GM10266 (cell line): Measurements from ENCODE around the gene NAB2.

Source experiments
- DNase-seq: peaks from one replicate; pipeline ENCODE4 v3.0.0; 2012; ENCODE audit errors: extremely low spot score
- CTCF ChIP-seq: IDR thresholded peaks from 2 replicates; pipeline ENCODE4 v1.5.1; 2012; ENCODE audit warnings: mild to moderate bottlenecking, low read depth; ENCODE audit not compliant: control insufficient read depth, insufficient read depth; ENCODE audit errors: missing control alignments

The NAB2 gene

DNA sequence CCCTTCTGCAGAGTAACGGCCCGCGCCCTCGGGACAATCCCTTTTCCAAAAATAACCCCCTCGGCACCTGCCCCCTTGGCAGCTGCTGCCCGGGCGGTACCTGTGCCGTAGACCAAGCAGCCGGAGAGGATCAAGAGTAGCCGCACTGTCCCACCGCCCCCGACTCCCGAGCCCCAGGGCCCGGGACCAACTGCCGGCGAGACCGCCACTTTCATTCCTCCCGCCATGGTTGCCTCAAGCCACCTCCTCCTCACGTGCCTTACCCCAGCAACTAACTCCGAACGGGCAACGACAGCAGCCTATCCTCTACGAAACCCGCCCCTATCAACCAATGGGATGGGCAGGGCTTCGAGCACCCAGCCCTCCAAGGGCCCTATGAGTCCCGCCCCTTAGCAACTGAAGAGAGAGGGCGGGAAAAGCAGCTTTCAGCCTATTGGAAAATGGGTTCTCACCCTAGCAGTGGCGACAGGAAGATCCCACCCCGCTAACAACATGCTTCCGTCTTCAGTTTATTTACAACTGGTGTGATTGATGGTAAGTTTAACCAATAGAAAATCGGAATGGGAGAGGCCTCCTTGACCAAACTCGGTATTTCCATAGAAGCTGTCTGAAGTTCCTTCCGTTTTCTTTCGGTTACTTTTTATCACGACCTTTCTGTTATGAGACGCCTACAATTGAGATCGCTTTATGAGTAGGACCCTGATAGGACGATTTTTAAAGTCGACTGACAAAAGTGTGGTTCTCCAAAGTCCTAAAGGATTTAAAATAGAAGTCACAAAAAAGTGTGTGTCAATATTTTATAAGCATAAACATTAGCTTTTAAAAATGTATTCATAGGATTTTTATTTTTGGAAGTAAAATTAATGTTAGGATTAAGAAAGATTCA is 10.2 kb upstream of the NAB2 start, which contains the start of gene NEMP1:
NEMP1 (minus strand) TSS at position 273 of the 886 bp plus-strand sequence; CDS start at position 227, 46 bp downstream.
- peak; percentile 89 for DNase-seq
- TF ChIP-seq CTCF: no peak

GRCh38 chr12:57079821-57080220 is 9.1 kb upstream of the NAB2 start:
- no peak for TF ChIP-seq CTCF
- no peak for DNase-seq

DNA sequence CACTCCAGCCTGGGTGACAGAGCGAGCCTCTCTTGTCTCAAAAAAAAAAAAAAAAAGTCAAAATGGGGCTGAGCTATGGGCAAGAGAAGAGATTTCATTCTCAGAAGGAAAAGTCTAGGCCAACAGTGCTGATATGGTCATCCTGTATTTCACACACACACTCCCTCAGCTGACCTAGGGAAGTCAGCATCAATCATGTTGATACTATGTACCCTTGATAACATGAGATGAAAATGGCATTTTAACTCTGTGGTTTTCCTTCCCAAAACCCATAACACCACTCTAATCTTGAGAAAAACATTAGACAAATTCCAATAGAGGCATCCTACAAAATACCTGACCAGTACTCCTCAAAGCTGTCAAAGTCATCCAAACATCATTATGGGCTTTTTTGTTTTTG is 8.1 kb upstream of the NAB2 start:
- no peak for DNase-seq
- no peak for TF ChIP-seq CTCF

DNA sequence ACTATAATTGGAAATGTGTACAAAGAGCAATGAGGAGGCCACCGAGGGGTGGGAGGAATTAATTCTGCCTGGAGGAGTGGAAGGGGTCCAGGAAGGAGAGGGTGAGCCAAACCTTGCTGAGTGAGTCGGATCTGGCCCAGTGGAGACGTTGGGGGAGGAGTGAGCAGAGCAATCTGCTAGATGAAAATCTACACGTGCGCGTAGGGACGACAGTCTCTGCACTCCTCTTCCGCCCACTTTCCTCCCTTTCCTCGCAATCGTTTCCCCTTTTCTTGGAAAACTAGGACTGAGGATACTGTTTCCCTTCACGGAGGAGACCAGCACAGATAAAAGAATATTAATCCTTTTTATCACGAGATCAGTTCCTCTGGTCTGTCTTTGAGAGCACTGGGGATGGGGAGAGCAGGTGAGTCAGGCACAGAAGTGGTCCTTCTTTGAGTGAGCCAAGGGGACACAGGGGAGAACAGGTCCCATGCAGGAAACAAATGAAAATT is 2.9 kb upstream of the NAB2 start:
- no peak for DNase-seq
- TF ChIP-seq CTCF: no peak

- no peak for DNase-seq
- peak; percentile 40 for TF ChIP-seq CTCF
Measured at GRCh38 chr12:57086493-57087009, 2.4 kb upstream of the NAB2 start.

GRCh38 chr12:57087010-57087690 is 1.8 kb upstream of the NAB2 start:
- peak; percentile 78 for DNase-seq
- TF ChIP-seq CTCF: no peak

DNA sequence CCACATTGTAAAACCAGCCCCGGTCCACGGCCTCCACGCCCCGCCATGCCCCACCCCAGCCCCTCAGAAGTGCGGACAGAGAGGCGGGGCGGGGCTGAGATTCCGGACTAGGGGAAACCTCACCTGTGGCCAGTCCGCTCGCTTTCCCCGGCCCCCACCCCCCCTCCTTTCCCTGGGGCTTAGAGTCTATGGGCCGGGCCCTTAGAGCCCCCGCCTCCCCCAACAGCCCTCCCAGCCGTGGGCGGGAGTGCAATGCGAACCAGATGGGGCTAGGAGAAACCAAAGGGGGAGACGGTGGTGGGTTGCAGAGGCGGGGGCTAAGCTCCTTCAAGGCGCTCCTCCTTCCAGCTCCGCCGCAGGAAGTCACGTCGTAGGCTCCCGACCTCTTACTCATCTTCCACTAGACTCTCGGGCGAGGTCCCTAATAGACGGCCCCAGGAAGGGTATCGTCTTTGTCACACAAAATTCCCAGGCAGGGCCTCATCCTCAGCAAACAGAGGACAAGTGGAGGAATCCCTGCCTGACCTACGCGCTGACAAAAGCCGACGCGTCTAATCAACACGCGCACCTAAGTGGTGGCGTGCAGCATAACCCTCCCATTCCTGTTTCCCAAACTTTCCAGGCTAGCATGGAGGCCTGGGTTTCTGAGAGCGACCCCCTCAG is 1.1 kb upstream of the NAB2 start:
- peak; percentile 87 for DNase-seq
- TF ChIP-seq CTCF: no peak
